GM20000 (cell line): ENCODE measurements around the gene SMTNL2.
"Not testable (repeated sequence)": the region's sequence is repeated elsewhere in the genome, so short reads cannot be mapped to it uniquely, and the experiment has no call there.

Experiments
- DNase-seq: peaks from one replicate; pipeline ENCODE4 v3.0.0; 2012; ENCODE audit warnings: low spot score
- CTCF ChIP-seq: IDR thresholded peaks from 2 replicates; pipeline ENCODE4 v1.5.1; 2012; ENCODE audit warnings: mild to moderate bottlenecking, control low read depth; ENCODE audit errors: extremely low read depth, missing control alignments

The SMTNL2 gene

GRCh38 chr17:4587195-4587594 is 2.9 kb downstream of the SMTNL2 start:
- DNase-seq = no peak
- no peak for TF ChIP-seq CTCF

- no peak for DNase-seq
- no peak for TF ChIP-seq CTCF
Observed at GRCh38 chr17:4587803-4588202, 3.5 kb downstream of the SMTNL2 start.

- no peak for TF ChIP-seq CTCF
- DNase-seq = no peak
Observed at GRCh38 chr17:4588391-4588790, 4.1 kb downstream of the SMTNL2 start.

DNA sequence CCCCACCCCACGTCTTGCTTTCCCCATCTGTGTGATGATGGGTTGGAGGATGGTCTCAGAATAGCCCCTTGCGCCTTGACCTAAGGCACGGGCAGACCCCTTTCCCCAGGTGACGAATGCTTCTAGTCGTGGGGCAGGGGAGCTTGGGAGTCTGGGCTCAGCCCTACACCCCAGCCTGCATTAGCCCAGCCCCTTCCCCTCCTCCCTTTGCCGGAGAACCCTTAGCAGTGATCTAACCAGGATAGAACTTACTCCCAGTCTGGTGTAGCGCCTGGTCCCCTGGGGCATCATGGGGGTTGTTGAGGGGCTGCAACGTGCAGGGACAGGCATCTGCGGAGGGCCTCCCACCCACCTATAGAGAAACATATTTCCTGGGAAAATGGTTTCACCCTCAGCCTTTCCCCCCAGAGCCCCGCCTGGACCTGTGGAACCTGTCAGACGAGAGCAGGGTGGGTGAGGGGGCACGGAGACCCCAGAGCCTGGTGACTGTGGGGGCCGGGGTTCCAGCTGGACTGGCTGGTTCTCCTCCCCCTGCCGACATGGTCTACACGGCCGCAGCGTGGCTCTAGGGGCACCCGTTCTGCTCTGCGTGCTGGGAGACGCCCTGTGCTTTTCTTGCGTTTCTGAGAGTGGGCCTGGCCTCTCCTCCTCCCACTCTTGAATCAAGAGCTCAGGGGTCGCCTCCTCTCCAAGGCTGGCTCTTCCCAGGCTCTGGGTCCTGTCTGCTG is 4.7 kb downstream of the SMTNL2 start:
- TF ChIP-seq CTCF = no peak
- no peak for DNase-seq

- not testable (repeated sequence) for DNase-seq
Observed at GRCh38 chr17:4590042-4590441, 5.7 kb downstream of the SMTNL2 start.

DNA sequence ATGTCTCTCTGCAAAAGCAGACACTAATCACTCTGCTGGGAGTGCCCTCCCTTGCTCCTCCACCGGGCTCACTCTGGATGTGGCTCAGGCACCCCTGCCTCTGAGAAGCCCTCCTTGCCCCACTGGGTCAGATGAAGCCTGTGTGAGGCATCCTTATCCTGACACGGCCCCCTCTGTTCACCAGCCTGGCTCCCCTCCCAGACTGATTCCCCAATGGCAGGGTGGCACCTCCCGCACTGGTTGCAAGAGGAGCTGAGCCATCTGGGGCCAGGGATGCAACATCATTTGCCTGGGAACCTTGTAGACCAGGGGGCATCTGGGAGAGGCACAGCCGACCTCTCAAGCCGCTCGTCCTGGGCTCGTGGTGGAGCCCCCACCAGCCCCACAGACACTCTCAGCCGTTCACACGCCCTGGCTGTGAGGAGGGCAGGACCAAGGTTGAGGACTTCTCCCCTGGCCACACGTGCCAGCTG is 6.7 kb downstream of the SMTNL2 start:
- no peak for TF ChIP-seq CTCF
- DNase-seq = no peak

- no peak for TF ChIP-seq CTCF
- no peak for DNase-seq
Observed at GRCh38 chr17:4591529-4591928, 7.2 kb downstream of the SMTNL2 start.

- no peak for TF ChIP-seq CTCF
- DNase-seq = no peak
Observed at GRCh38 chr17:4592240-4593005, 8.1 kb downstream of the SMTNL2 start.
